Measurements from ENCODE around the gene ARHGAP26.

ARHGAP26 gene

GRCh38 chr5:143008032-143008431 is 237.9 kb downstream of the ARHGAP26 start:
- Mint-ChIP-seq H3K4me3 (no peak overlapping the region), H3K9me3 (no peaks in the 10 kb centered on the region), H3K27ac (peak overlapping the region; percentile 20), H3K27me3 (no peaks in the 10 kb centered on the region), H3K36me3 (no peaks in the 10 kb centered on the region), H3K4me1 (peaks cover 31 to 74% of the 10 kb centered on the region in 2 donors)
- DNase-seq, result no peak
- no peak for ATAC-seq (replicated peaks)

- peak; percentile 80 to 85 for ATAC-seq (replicated peaks)
- Mint-ChIP-seq H3K27ac (peak overlapping the region; percentile 47), H3K9me3 (no peaks in the 10 kb centered on the region), H3K4me3 (peak overlapping the region in 1 of 2 donors; percentile 11), H3K4me1 (peaks cover 25 to 64% of the 10 kb centered on the region in 2 donors), H3K36me3 (no peaks in the 10 kb centered on the region), H3K27me3 (no peaks in the 10 kb centered on the region)
- peak; percentile 83 for DNase-seq
These were observed 238.8 kb downstream of the ARHGAP26 start for GRCh38 chr5:143008809-143009521.

GRCh38 chr5:143010351-143010750 is 240.2 kb downstream of the ARHGAP26 start:
- Mint-ChIP-seq H3K36me3 (peaks cover 0 to 1% of the 10 kb centered on the region in 2 donors), H3K27ac (peak overlapping the region; percentile 14), H3K4me3 (no peak overlapping the region), H3K9me3 (no peaks in the 10 kb centered on the region), H3K4me1 (peaks cover 20 to 51% of the 10 kb centered on the region in 2 donors), H3K27me3 (no peaks in the 10 kb centered on the region)
- no peak for ATAC-seq (replicated peaks)
- DNase-seq, result no peak

- Mint-ChIP-seq H3K27ac (no peak overlapping the region), H3K36me3 (peaks cover 0 to 3% of the 10 kb centered on the region in 2 donors), H3K27me3 (no peaks in the 10 kb centered on the region), H3K4me1 (peaks cover 18 to 44% of the 10 kb centered on the region in 2 donors), H3K9me3 (no peaks in the 10 kb centered on the region), H3K4me3 (no peak overlapping the region)
- DNase-seq, result no peak
- no peak for ATAC-seq (replicated peaks)
These were observed 241.4 kb downstream of the ARHGAP26 start for GRCh38 chr5:143011585-143011984.

- no peak for ATAC-seq (replicated peaks)
- Mint-ChIP-seq H3K4me1 (peaks cover 19 to 46% of the 10 kb centered on the region in 2 donors), H3K9me3 (peaks cover 7 to 10% of the 10 kb centered on the region in 2 donors), H3K27me3 (no peaks in the 10 kb centered on the region), H3K27ac (no peak overlapping the region), H3K36me3 (peaks cover 7 to 12% of the 10 kb centered on the region in 2 donors), H3K4me3 (no peak overlapping the region)
- no peak for DNase-seq
These were observed 243.2 kb downstream of the ARHGAP26 start for GRCh38 chr5:143013176-143013891.

GRCh38 chr5:143014017-143014651 is 244.0 kb downstream of the ARHGAP26 start:
- no peaks in the 10 kb centered on the region for H3K27me3 Mint-ChIP-seq
- H3K36me3 Mint-ChIP-seq, result peaks cover 9 to 14% of the 10 kb centered on the region in 2 donors
- H3K9me3 Mint-ChIP-seq, result peaks cover 10 to 13% of the 10 kb centered on the region in 2 donors
- no peak for ATAC-seq (replicated peaks)
- no peak overlapping the region for H3K4me3 Mint-ChIP-seq
- no peak for DNase-seq
- peaks cover 17 to 44% of the 10 kb centered on the region in 2 donors for H3K4me1 Mint-ChIP-seq
- no peak overlapping the region for H3K27ac Mint-ChIP-seq

- ATAC-seq (replicated peaks) (peak; percentile 41 to 50), DNase-seq (no peak)
- H3K4me1 Mint-ChIP-seq, result peaks cover 20 to 46% of the 10 kb centered on the region in 2 donors
- H3K27ac Mint-ChIP-seq, result no peak overlapping the region
- no peak overlapping the region for H3K4me3 Mint-ChIP-seq
- H3K9me3 Mint-ChIP-seq, result peaks cover 12 to 13% of the 10 kb centered on the region in 2 donors
- H3K36me3 Mint-ChIP-seq, result peaks cover 11 to 14% of the 10 kb centered on the region in 2 donors
- H3K27me3 Mint-ChIP-seq, result no peaks in the 10 kb centered on the region
These were observed 246.8 kb downstream of the ARHGAP26 start for GRCh38 chr5:143016777-143017516.

GRCh38 chr5:143017541-143017940 is 247.4 kb downstream of the ARHGAP26 start:
- peaks cover 11 to 14% of the 10 kb centered on the region in 2 donors for H3K36me3 Mint-ChIP-seq
- no peak for ATAC-seq (replicated peaks)
- H3K4me1 Mint-ChIP-seq, result peaks cover 20 to 46% of the 10 kb centered on the region in 2 donors
- H3K27me3 Mint-ChIP-seq, result no peaks in the 10 kb centered on the region
- peak overlapping the region; percentile 16 for H3K27ac Mint-ChIP-seq
- peaks cover 12 to 13% of the 10 kb centered on the region in 2 donors for H3K9me3 Mint-ChIP-seq
- no peak overlapping the region for H3K4me3 Mint-ChIP-seq
- no peak for DNase-seq

- DNase-seq, result no peak
- no peak overlapping the region for H3K4me3 Mint-ChIP-seq
- H3K9me3 Mint-ChIP-seq, result peaks cover 12 to 13% of the 10 kb centered on the region in 2 donors
- no peaks in the 10 kb centered on the region for H3K27me3 Mint-ChIP-seq
- H3K4me1 Mint-ChIP-seq, result peaks cover 20 to 51% of the 10 kb centered on the region in 2 donors
- H3K36me3 Mint-ChIP-seq, result peaks cover 11 to 14% of the 10 kb centered on the region in 2 donors
- H3K27ac Mint-ChIP-seq, result no peak overlapping the region
- no peak for ATAC-seq (replicated peaks)
These were observed 247.8 kb downstream of the ARHGAP26 start for GRCh38 chr5:143017992-143018391.

- H3K27me3 Mint-ChIP-seq, result no peaks in the 10 kb centered on the region
- H3K4me1 Mint-ChIP-seq, result peaks cover 22 to 61% of the 10 kb centered on the region in 2 donors
- DNase-seq (no peak), ATAC-seq (replicated peaks) (peak; percentile 44 to 53)
- H3K27ac Mint-ChIP-seq, result no peak overlapping the region
- no peak overlapping the region for H3K4me3 Mint-ChIP-seq
- H3K36me3 Mint-ChIP-seq, result peaks cover 11 to 14% of the 10 kb centered on the region in 2 donors
- H3K9me3 Mint-ChIP-seq, result peaks cover 12 to 13% of the 10 kb centered on the region in 2 donors
These were observed 249.0 kb downstream of the ARHGAP26 start for GRCh38 chr5:143019157-143019556.

- Mint-ChIP-seq H3K4me1 (peaks cover 24 to 61% of the 10 kb centered on the region in 2 donors), H3K9me3 (peaks cover 12 to 13% of the 10 kb centered on the region in 2 donors), H3K36me3 (peaks cover 11 to 14% of the 10 kb centered on the region in 2 donors), H3K27ac (peak overlapping the region; percentile 91), H3K27me3 (no peaks in the 10 kb centered on the region), H3K4me3 (peak overlapping the region in 1 of 2 donors; percentile 37)
- ATAC-seq (replicated peaks) (peak; percentile 89 to 93), DNase-seq (no peak)
These were observed 249.7 kb downstream of the ARHGAP26 start for GRCh38 chr5:143019614-143020515.

GRCh38 chr5:143021595-143021994 is 251.4 kb downstream of the ARHGAP26 start:
- Mint-ChIP-seq H3K4me1 (peaks cover 31 to 63% of the 10 kb centered on the region in 2 donors), H3K36me3 (peaks cover 11% of the 10 kb centered on the region in 2 donors), H3K27ac (no peak overlapping the region), H3K4me3 (no peak overlapping the region), H3K27me3 (no peaks in the 10 kb centered on the region), H3K9me3 (peaks cover 12 to 13% of the 10 kb centered on the region in 2 donors)
- no peak for ATAC-seq (replicated peaks)
- DNase-seq, result no peak

Data from stimulated activated naive B cell treated with anti-CD40 and anti-IgM and Interleukin-4, amounts not matched to agents 10 μg/mL and 1 μg/mL and 100 μg/mL, for 72 hours (primary cell).